HEK293T (cell line): ENCODE data around the gene ZIC4.

Experiments
- ARNT ChIP-seq: fragments of 450-650 bp; IDR thresholded peaks from 2 replicates; pipeline ENCODE4 v1.6.1; 2017; ENCODE audit warnings: mild to moderate bottlenecking
- BHLHE40 ChIP-seq: fragments of 450-650 bp; IDR thresholded peaks from 2 replicates; pipeline ENCODE4 v1.6.1; 2016; ENCODE audit warnings: mild to moderate bottlenecking, moderate library complexity, borderline replicate concordance
- FOXK2 ChIP-seq: fragments of 450-650 bp; IDR thresholded peaks from 2 replicates; pipeline ENCODE4 v1.6.1; 2016; ENCODE audit warnings: mild to moderate bottlenecking
- FOXM1 ChIP-seq: fragments of 450-650 bp; IDR thresholded peaks from 2 replicates; pipeline ENCODE4 v1.6.1; 2017; ENCODE audit warnings: mild to moderate bottlenecking, borderline replicate concordance
- HDGF ChIP-seq: fragments of 450-650 bp; IDR thresholded peaks from 2 replicates; pipeline ENCODE4 v1.6.1; 2017; ENCODE audit warnings: antibody characterized with exemption, borderline replicate concordance
- SUZ12 ChIP-seq: fragments of 450-650 bp; IDR thresholded peaks from 2 replicates; pipeline ENCODE4 v1.6.1; 2016; ENCODE audit warnings: mild to moderate bottlenecking
- TARDBP ChIP-seq: fragments of 450-650 bp; IDR thresholded peaks from 2 replicates; pipeline ENCODE4 v1.6.1; 2016

DNA sequence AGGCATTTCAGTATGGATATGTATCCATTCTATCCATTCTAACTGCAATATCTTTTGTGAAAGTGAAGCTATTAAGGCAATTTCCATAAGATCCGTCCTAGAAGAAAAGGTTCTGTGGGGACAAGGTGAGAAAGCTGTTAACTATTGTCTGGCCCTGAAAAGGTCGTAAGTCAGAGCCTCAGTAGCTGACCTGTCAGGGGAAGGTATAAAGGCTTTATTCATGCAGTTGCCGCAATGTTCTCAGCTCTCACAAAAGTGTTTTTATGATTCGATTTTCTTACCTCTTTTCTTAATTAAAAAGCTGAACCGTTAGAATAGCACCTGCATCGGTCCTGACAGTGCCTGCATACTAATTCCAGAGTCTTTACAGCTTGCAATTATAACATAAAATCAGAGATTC is 24.7 kb downstream of the ZIC4 start:
- TF ChIP-seq SUZ12 (no peak), BHLHE40 (no peak), ARNT (no peak), TARDBP (no peak), HDGF (no peak), FOXM1 (no peak), FOXK2 (no peak)
